ENCODE results near the gene NACC2. TPM values are rescaled to one million over a fixed set of nuclear protein-coding genes. Genes with fewer than 3 reads are reported as not detected.

NACC2 gene
- total RNA-seq, 2 experiments from 2014 or later, result 4.2 to 5.2 TPM

GRCh38 chr9:135985459-135985774, 109.7 kb downstream of the NACC2 start:
- Mint-ChIP-seq H3K36me3 (ENCODE audit: low read depth) (no peaks in the 10 kb centered on the region), H3K27ac (no peak overlapping the region), H3K27me3 (no peaks in the 10 kb centered on the region), H3K9me3 (ENCODE audit: low read depth) (no peaks in the 10 kb centered on the region), H3K4me3 (no peak overlapping the region), H3K4me1 (peaks cover 7% of the 10 kb centered on the region)
- ATAC-seq (no peak), DNase-seq (no peak)
- ChIA-PET CTCF (no interaction called here), POLR2A (no interaction called here)
- intact Hi-C loops (cut with DNase I, micrococcal nuclease), result no loop called here

- POLR2A ChIA-PET, result no interaction called here
- H3K9me3 Mint-ChIP-seq (ENCODE audit: low read depth), result no peaks in the 10 kb centered on the region
- H3K4me3 Mint-ChIP-seq, result no peak overlapping the region
- ATAC-seq (no peak), DNase-seq (no peak)
- no peak overlapping the region for H3K27ac Mint-ChIP-seq
- CTCF ChIA-PET, result interaction anchor here (0.6 kb wide), 1 partner anchor 1205 kb away, joined by 5 read pairs; no protein-coding TSS in a partner anchor
- no peaks in the 10 kb centered on the region for H3K27me3 Mint-ChIP-seq
- H3K4me1 Mint-ChIP-seq, result peaks cover 5% of the 10 kb centered on the region
- intact Hi-C loops (cut with DNase I, micrococcal nuclease), result no loop called here
- H3K36me3 Mint-ChIP-seq (ENCODE audit: low read depth), result no peaks in the 10 kb centered on the region
Observed at GRCh38 chr9:135984072-135984710, 110.9 kb downstream of the NACC2 start.

- ATAC-seq (no peak), DNase-seq (no peak)
- POLR2A ChIA-PET, result no interaction called here
- no peaks in the 10 kb centered on the region for H3K9me3 Mint-ChIP-seq (ENCODE audit: low read depth)
- peaks cover 11% of the 10 kb centered on the region for H3K4me1 Mint-ChIP-seq
- no peaks in the 10 kb centered on the region for H3K27me3 Mint-ChIP-seq
- no peaks in the 10 kb centered on the region for H3K36me3 Mint-ChIP-seq (ENCODE audit: low read depth)
- no peak overlapping the region for H3K27ac Mint-ChIP-seq
- CTCF ChIA-PET, result interaction anchor here (0.6 to 0.8 kb wide), 3 partner anchors 155 to 1206 kb away, joined by 3 to 5 read pairs (median 3); no protein-coding TSS in a partner anchor
- no peak overlapping the region for H3K4me3 Mint-ChIP-seq
- intact Hi-C loops (cut with DNase I, micrococcal nuclease), result no loop called here
Observed at GRCh38 chr9:135983208-135984071, 111.6 kb downstream of the NACC2 start.

GRCh38 chr9:135982499-135983207, 112.4 kb downstream of the NACC2 start:
- H3K9me3 Mint-ChIP-seq (ENCODE audit: low read depth), result no peaks in the 10 kb centered on the region
- no peak overlapping the region for H3K27ac Mint-ChIP-seq
- peaks cover 11% of the 10 kb centered on the region for H3K4me1 Mint-ChIP-seq
- intact Hi-C loops (cut with DNase I, micrococcal nuclease), result no loop called here
- ATAC-seq, result no peak
- POLR2A ChIA-PET, result no interaction called here
- CTCF ChIA-PET, result interaction anchor here (0.7 to 0.8 kb wide), 2 partner anchors 156 to 303 kb away, joined by 3 read pairs; no protein-coding TSS in a partner anchor
- H3K36me3 Mint-ChIP-seq (ENCODE audit: low read depth), result no peaks in the 10 kb centered on the region
- no peaks in the 10 kb centered on the region for H3K27me3 Mint-ChIP-seq
- no peak overlapping the region for H3K4me3 Mint-ChIP-seq
- DNase-seq, result no peak

- no peak for DNase-seq
- Mint-ChIP-seq H3K36me3 (ENCODE audit: low read depth) (no peaks in the 10 kb centered on the region), H3K9me3 (ENCODE audit: low read depth) (no peaks in the 10 kb centered on the region), H3K4me1 (peaks cover 11% of the 10 kb centered on the region), H3K27ac (no peak overlapping the region), H3K27me3 (no peaks in the 10 kb centered on the region), H3K4me3 (no peak overlapping the region)
- ChIA-PET POLR2A (interaction anchor here (0.5 kb wide), 1 partner anchor 951 kb away, joined by 7 read pairs; no protein-coding TSS in a partner anchor), CTCF (no interaction called here)
- intact Hi-C loops (cut with DNase I, micrococcal nuclease), result no loop called here
- no peak for ATAC-seq
Observed at GRCh38 chr9:135980926-135981630, 114.0 kb downstream of the NACC2 start.

GRCh38 chr9:135979547-135980166, 115.4 kb downstream of the NACC2 start:
- CTCF ChIA-PET, result no interaction called here
- ATAC-seq (no peak), DNase-seq (no peak)
- Mint-ChIP-seq H3K9me3 (ENCODE audit: low read depth) (no peaks in the 10 kb centered on the region), H3K27me3 (no peaks in the 10 kb centered on the region), H3K27ac (no peak overlapping the region), H3K4me3 (no peak overlapping the region), H3K4me1 (peaks cover 11% of the 10 kb centered on the region), H3K36me3 (ENCODE audit: low read depth) (no peaks in the 10 kb centered on the region)
- intact Hi-C loops (cut with DNase I, micrococcal nuclease), result no loop called here
- POLR2A ChIA-PET, result no interaction called here

GRCh38 chr9:135978642-135979546, 116.2 kb downstream of the NACC2 start:
- DNase-seq (peak; percentile 62), ATAC-seq (peak; percentile 89)
- Mint-ChIP-seq H3K27ac (no peak overlapping the region), H3K27me3 (no peaks in the 10 kb centered on the region), H3K4me1 (peaks cover 11% of the 10 kb centered on the region), H3K36me3 (ENCODE audit: low read depth) (no peaks in the 10 kb centered on the region), H3K4me3 (no peak overlapping the region), H3K9me3 (ENCODE audit: low read depth) (no peaks in the 10 kb centered on the region)
- ChIA-PET CTCF (no interaction called here), POLR2A (no interaction called here)
- intact Hi-C loops (cut with DNase I, micrococcal nuclease), result no loop called here

- DNase-seq (no peak), ATAC-seq (no peak)
- Mint-ChIP-seq H3K27me3 (no peaks in the 10 kb centered on the region), H3K36me3 (ENCODE audit: low read depth) (no peaks in the 10 kb centered on the region), H3K4me1 (peaks cover 11% of the 10 kb centered on the region), H3K27ac (no peak overlapping the region), H3K9me3 (ENCODE audit: low read depth) (no peaks in the 10 kb centered on the region), H3K4me3 (no peak overlapping the region)
- intact Hi-C loops (cut with DNase I, micrococcal nuclease), result no loop called here
- ChIA-PET POLR2A (no interaction called here), CTCF (interaction anchor here (1.1 kb wide), 1 partner anchor 146 kb away, joined by 3 read pairs; no protein-coding TSS in a partner anchor)
Observed at GRCh38 chr9:135976944-135977343, 118.1 kb downstream of the NACC2 start.

GRCh38 chr9:135976531-135976930, 118.6 kb downstream of the NACC2 start:
- no peaks in the 10 kb centered on the region for H3K9me3 Mint-ChIP-seq (ENCODE audit: low read depth)
- H3K27ac Mint-ChIP-seq, result no peak overlapping the region
- POLR2A ChIA-PET, result no interaction called here

GRCh38 chr9:135975834-135976233, 119.3 kb downstream of the NACC2 start:
- Mint-ChIP-seq H3K9me3 (ENCODE audit: low read depth) (no peaks in the 10 kb centered on the region), H3K27me3 (no peaks in the 10 kb centered on the region), H3K27ac (no peak overlapping the region), H3K36me3 (ENCODE audit: low read depth) (no peaks in the 10 kb centered on the region), H3K4me1 (peaks cover 11% of the 10 kb centered on the region), H3K4me3 (no peak overlapping the region)
- ATAC-seq, result no peak
- POLR2A ChIA-PET, result no interaction called here
- intact Hi-C loops (cut with DNase I, micrococcal nuclease), result no loop called here
- CTCF ChIA-PET, result no interaction called here
- no peak for DNase-seq

More at GRCh38 chr9:135976531-135976930, 118.6 kb downstream of the NACC2 start:
- intact Hi-C loops (cut with DNase I, micrococcal nuclease), result no loop called here
- no peak overlapping the region for H3K4me3 Mint-ChIP-seq
- peaks cover 11% of the 10 kb centered on the region for H3K4me1 Mint-ChIP-seq
- ATAC-seq, result no peak
- DNase-seq, result no peak
- no peaks in the 10 kb centered on the region for H3K36me3 Mint-ChIP-seq (ENCODE audit: low read depth)
- CTCF ChIA-PET, result no interaction called here
- no peaks in the 10 kb centered on the region for H3K27me3 Mint-ChIP-seq

All from activated CD4-positive, alpha-beta T cell treated with anti-CD3 and anti-CD28 coated beads for 36 hours (primary cell).